Ovary (tissue), 9 donors: Measurements from ENCODE around the gene RAB6D. TPM values are rescaled to one million over a fixed set of nuclear protein-coding genes. Genes with fewer than 3 reads are reported as not detected.
"Not testable (repeated sequence)": the region's sequence is repeated elsewhere in the genome, so short reads cannot be mapped to it uniquely, and the experiment has no call there.

Experiments
- DNase-seq, 5 donors: peaks; one replicate each; pipeline ENCODE4 v3.0.0-alpha.2; 2019 to 2020
- H3K27ac ChIP-seq, 2 donors: fragments of 200-600 bp; one replicate each; pipeline versions ENCODE4 v1.5.1 to v1.8.0; 2019 to 2022
- H3K27me3 ChIP-seq: fragments of 200-600 bp; one replicate; pipeline ENCODE4 v1.8.0; 2022
- H3K36me3 ChIP-seq: fragments of 200-600 bp; sonication (generic); one replicate; pipeline ENCODE4 v1.5.1; 2019
- H3K4me1 ChIP-seq: one replicate; pipeline ENCODE4 v1.8.1; 2013; ENCODE audit warnings: mild to moderate bottlenecking, moderate library complexity; ENCODE audit not compliant: insufficient read depth
- H3K4me3 ChIP-seq: fragments of 200-600 bp; sonication (generic); one replicate; pipeline ENCODE4 v1.5.1; 2017
- H3K9me3 ChIP-seq, 2 donors: fragments of 200-600 bp in 1 of 2; sonication (generic) in 1 of 2; one replicate each; pipeline versions ENCODE4 v1.5.1 to v1.8.1; 2013 to 2019; ENCODE audit warnings: mild to moderate bottlenecking in 1 of 2, moderate library complexity in 1 of 2
- EP300 ChIP-seq: sonication (generic); formaldehyde crosslinking; IDR thresholded peaks from one replicate; pipeline ENCODE4 v1.6.1; 2017; ENCODE audit warnings: antibody characterized with exemption
- POLR2A ChIP-seq: fragments of 450-650 bp; IDR thresholded peaks from one replicate; pipeline ENCODE4 v1.6.1; 2017; ENCODE audit warnings: antibody characterized with exemption, mild to moderate bottlenecking, moderate library complexity
- WGBS, 3 donors: extraction: QIAGEN DNeasy Blood & Tissue Kit in 1 of 3; methylation state at CpG; one replicate each; pipeline versions ENCODE4 v1.1.5 to v1.1.7; 2013 to 2017; 5-methylcytosine and 5-hydroxymethylcytosine counted together
- intact Hi-C, 4 donors: fragments of 100-400 bp; cut with DNase I; formaldehyde crosslinking; loops; one replicate each; pipeline versions ENCODE4 v1.11.0 to v1.15.1; 2022 to 2023
- polyA plus RNA-seq, 2 donors: library from polyadenylated mRNA; stranded (reverse); fragments of 200-250 nt in 1 of 2; fragments of 350-450 nt in 1 of 2; fragmentation: Illumina TruSeq in 1 of 2; extraction: RNeasy Lipid Tissue Mini Kit (QIAGEN cat#74804) in 1 of 2; gene quantifications; one replicate each; pipeline ENCODE4 v1.2.3, GENCODE V29; 2013 to 2014
- total RNA-seq, 7 donors: library from RNA; depleted of rRNA in 2 of 7; stranded (reverse); fragments of >200 nt in 2 of 7; fragmentation: NEBNext Ultra II Directional in 3 of 7; extraction: Animal tissue kit (Norgen Biotek cat#: 25700) in 3 of 7; gene quantifications; one replicate each; pipeline versions ENCODE4 v1.1.0 to v1.2.4, GENCODE V29; 2016 to 2023
- TF ChIP-seq, protein P1 (sequence below), 3 donors: fragments of 450-650 bp in 2 of 3; fragments of 200-600 bp in 1 of 3; IDR thresholded peaks; one replicate each; pipeline versions ENCODE4 v1.5.1 to v1.8.0; 2016 to 2022; ENCODE audit warnings: antibody characterized with exemption in 3 of 3, mild to moderate bottlenecking in 1 of 3
- donor health status: DM: no; HTN: no; CAD: no; lungs with moderate emphysema.
- donor health status: DM: no; HTN: no; CAD: no.
- donor health status: Bipolar disorder and iron deficiency.
- donor health status: DM: yes; HTN: yes; CAD: no.
- donor health status: DM: no; HTN: no; CAD: no.
- donor health status: DM: yes; HTN: yes; CAD: no.

Gene RAB6D
- total and polyA plus RNA-seq, 9 donors: 0.08 to 0.13 (median 0.12) TPM; not detected in 6

DNA sequence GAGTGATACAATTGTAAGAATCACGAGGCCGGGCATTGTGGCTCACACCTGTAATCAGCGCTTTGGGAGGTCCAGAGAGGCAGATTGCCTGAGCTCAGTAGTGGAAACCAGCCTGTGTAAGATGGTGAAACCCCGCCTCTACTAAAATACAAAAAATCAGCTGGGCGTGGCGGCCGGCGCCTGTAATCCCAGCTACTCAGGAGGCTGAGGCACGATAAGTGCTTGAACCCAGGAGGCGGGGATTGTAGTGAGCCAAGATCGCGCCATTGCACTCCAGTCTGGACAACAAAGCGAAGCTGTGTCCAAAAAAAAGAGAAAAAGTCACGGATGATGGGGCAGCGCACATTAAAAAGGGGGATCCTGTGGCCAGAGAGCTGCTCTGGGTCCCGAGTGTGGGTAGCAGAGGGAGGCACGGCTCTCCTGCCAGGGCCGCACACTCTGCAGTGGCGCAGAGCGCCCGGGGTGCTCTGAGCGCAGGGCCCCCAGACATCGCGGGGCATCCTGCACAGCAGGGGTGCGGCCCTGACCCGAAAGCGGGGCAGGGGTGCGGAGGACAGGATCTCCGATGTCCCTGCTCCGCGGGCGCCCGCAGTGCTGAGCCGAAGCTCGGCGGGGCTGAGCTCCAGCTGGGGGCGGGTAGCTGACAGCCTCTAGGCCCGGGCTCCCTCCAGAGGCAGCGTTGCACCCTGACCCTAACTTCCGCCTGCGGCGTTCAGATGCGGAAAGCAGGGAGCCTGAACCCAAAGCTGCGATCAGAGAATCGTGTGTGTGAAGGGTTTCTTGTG lies 30.4 kb upstream of the RAB6D start:
- 42 to 44% (median 43%) methylated on average over 43 to 45 of the region's 45 CpGs for WGBS, 3 donors
- no peak overlapping the region for H3K4me3 ChIP-seq
- intact Hi-C loops: no loop called here
- no peak overlapping the region for H3K27ac ChIP-seq
- no peaks in the 10 kb centered on the region for H3K4me1 ChIP-seq
- no peaks in the 10 kb centered on the region for H3K27me3 ChIP-seq
- no peaks in the 10 kb centered on the region for H3K9me3 ChIP-seq
- TF ChIP-seq POLR2A (no peak), EP300 (no peak)
- TF ChIP-seq, protein P1, sequence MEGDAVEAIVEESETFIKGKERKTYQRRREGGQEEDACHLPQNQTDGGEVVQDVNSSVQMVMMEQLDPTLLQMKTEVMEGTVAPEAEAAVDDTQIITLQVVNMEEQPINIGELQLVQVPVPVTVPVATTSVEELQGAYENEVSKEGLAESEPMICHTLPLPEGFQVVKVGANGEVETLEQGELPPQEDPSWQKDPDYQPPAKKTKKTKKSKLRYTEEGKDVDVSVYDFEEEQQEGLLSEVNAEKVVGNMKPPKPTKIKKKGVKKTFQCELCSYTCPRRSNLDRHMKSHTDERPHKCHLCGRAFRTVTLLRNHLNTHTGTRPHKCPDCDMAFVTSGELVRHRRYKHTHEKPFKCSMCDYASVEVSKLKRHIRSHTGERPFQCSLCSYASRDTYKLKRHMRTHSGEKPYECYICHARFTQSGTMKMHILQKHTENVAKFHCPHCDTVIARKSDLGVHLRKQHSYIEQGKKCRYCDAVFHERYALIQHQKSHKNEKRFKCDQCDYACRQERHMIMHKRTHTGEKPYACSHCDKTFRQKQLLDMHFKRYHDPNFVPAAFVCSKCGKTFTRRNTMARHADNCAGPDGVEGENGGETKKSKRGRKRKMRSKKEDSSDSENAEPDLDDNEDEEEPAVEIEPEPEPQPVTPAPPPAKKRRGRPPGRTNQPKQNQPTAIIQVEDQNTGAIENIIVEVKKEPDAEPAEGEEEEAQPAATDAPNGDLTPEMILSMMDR (IDR thresholded peaks at IDR 0.05): no peak
- no peak for DNase-seq
- H3K36me3 ChIP-seq: no peaks in the 10 kb centered on the region

DNA sequence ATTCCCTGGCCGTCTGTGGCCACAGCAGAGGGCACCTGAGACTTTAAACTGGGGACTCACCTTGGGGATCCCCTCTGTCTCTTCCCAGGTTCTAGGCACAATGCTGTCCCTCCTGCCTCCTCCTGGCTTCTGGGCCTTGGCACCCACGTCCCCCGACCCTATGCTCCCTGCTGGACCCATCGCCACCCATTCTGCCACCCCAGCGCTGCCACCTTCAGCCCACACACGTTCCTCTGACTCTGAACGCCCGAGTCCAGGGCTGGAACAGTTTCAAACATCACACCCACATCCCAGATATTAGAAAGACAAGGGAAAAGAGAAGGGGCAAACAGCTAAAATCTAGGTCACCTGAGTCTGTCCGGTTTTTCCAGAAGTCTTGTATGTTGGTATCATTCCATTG lies 28.0 kb upstream of the RAB6D start:
- H3K27me3 ChIP-seq, DNase-seq, H3K4me3 ChIP-seq, H3K9me3 ChIP-seq, H3K27ac ChIP-seq, H3K36me3 ChIP-seq, H3K4me1 ChIP-seq, intact Hi-C loops: not testable (repeated sequence)
- 74 to 75% (median 75%) methylated on average over 8 to 9 of the region's 9 CpGs for WGBS, 3 donors

DNA sequence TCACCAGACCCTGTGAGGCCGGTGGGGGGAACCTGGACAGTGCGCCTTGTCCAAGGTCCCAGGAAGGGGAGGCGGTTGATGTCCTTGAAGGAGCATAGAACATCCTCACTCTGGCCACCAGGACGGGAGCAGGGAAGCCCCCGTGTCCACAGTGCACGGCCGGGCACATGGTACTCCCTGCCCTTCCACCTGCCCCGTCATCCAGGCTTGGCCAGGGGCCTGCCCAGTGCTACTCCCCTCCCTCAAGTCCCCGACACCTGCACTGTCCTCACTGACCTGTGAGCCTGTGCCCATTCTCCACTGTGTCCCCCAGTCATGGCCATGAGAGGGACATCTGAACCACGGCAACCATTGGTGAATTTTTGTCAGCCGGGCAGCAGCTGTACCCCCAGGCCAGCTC lies 27.5 kb upstream of the RAB6D start:
- intact Hi-C loops, H3K4me1 ChIP-seq, H3K27me3 ChIP-seq, DNase-seq, H3K36me3 ChIP-seq, H3K4me3 ChIP-seq, H3K27ac ChIP-seq, H3K9me3 ChIP-seq: not testable (repeated sequence)
- 87 to 93% (median 88%) methylated on average over 9 to 11 of the region's 11 CpGs for WGBS, 3 donors

DNA sequence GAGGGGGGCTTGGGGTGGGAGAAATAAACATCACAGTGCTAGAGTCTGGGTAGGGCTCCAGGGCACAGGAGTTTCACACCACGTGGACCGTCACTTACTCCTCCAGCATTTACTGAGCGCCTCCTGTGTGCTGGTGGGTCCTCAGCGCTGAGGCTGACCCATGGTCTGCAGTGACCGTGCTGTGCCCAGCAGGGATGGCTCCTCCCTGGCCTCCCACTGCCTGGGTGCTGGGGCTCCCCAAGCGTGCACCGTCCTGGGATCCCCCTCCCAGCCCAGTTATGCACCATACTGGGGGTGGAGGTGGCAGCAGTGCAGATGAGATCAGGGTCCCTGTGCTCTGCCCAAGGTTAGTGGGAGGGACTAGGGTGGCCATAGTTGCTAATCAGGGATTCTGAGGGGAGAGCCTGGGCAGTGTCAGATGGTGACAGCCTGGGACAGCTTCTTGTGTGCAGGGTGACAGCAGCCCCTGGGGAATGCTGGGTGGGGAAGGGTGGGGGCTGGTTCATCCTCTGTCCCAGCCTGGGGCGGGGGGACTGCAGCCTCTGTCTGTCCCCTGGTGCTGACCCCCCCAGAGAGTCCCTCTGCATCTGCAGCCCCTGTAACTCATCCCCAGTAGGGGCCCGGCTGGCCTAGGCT lies 26.6 kb upstream of the RAB6D start:
- H3K4me3 ChIP-seq, intact Hi-C loops, H3K9me3 ChIP-seq, H3K4me1 ChIP-seq, H3K36me3 ChIP-seq, H3K27ac ChIP-seq, H3K27me3 ChIP-seq, DNase-seq: not testable (repeated sequence)
- WGBS, 3 donors: 70 to 90% (median 79%) methylated on average over 2 to 9 of the region's 9 CpGs

DNA sequence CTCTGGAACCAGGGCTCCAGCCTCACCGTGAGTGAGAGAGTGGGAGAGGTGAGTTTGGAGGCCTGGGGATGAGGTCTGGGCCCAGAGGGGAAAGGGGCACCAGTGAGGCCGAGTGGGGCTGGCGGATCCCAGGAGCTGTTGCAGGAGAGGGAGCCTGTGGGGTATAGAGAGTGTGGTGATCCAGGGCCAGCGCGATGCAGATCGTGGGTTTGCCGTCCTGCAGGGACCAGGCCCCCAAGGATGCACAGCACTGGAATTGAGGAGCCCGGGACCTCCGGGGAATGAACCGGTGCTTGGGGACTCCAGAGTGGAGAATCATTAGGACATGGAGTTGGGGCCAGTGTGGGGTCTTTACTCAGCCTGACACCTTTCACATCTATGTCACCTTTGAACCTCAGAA lies 25.7 kb upstream of the RAB6D start:
- no peaks in the 10 kb centered on the region for H3K36me3 ChIP-seq
- WGBS, 3 donors: 93 to 95% (median 93%) methylated on average over 10 of the region's 10 CpGs

DNA sequence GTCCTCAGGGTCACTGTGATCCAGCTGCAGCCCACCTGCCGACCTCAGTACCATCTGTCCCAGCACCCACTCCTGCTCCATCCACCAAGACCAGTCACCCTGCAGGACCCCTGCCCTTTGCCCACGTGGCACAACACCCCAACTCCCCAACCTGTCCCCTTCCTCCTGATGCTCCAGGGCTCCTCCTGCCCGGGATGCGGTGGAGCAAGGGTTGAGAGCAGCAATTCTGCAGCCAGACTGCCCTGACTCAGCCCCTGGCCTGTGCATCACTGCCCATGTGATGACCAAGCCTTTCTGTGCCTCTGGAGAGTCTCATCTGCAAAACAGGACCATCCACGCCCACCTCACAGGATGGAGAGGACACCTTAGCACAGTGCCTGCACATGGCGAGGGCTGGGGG lies 24.9 kb upstream of the RAB6D start:
- intact Hi-C loops, H3K27me3 ChIP-seq: not testable (repeated sequence)

More for the DNA sequence above, 25.7 kb upstream of the RAB6D start:
- H3K9me3 ChIP-seq: no peaks in the 10 kb centered on the region
- no peaks in the 10 kb centered on the region for H3K4me1 ChIP-seq
- no peak overlapping the region for H3K27ac ChIP-seq
- H3K27me3 ChIP-seq: no peaks in the 10 kb centered on the region
- DNase-seq: no peak
- intact Hi-C loops: no loop called here
- H3K4me3 ChIP-seq: no peak overlapping the region
- TF ChIP-seq POLR2A (no peak), EP300 (no peak)
- TF ChIP-seq, protein P1 (IDR thresholded peaks at IDR 0.05): no peak

DNA sequence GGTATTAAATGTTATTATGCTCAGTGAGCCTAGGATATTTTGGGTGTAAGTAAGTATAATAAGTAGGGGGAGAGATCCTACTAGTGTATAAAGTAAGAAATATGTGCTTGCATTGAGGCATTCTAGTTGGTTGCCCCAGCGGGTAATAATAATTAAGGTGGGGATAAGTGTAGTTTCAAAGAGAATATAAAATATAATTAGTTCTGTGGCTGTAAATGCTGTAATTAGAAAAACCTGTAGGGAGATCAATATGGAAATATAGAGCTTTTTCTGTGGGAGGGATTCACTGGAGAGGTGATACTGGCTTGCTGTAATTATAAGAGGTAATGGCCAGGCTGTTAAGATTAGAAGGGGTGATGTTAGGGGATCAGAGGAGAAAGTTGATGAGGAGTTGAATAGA lies 9.1 kb upstream of the RAB6D start:
- H3K4me3 ChIP-seq, intact Hi-C loops, H3K9me3 ChIP-seq, H3K36me3 ChIP-seq, H3K4me1 ChIP-seq, H3K27me3 ChIP-seq, DNase-seq, H3K27ac ChIP-seq: not testable (repeated sequence)
- 77 to 88% (median 82%) methylated on average over 1 of the region's 1 CpG for WGBS, 3 donors

More for the DNA sequence above, 24.9 kb upstream of the RAB6D start:
- not testable (repeated sequence) for H3K36me3 ChIP-seq, H3K4me1 ChIP-seq, DNase-seq, H3K4me3 ChIP-seq, H3K9me3 ChIP-seq, H3K27ac ChIP-seq
- 66 to 83% (median 72%) methylated on average over 6 of the region's 6 CpGs for WGBS, 3 donors
